ENCODE data around the gene HSPA4L. TPM values are rescaled to one million over a fixed set of nuclear protein-coding genes. Genes with fewer than 3 reads are reported as not detected.
A peak's percentile ranks its signal among the peaks of the same experiment; 100 is the strongest.

Gene HSPA4L
- total RNA-seq, 2 donors from 2014 or later, result 4.4 to 6.0 TPM

DNA sequence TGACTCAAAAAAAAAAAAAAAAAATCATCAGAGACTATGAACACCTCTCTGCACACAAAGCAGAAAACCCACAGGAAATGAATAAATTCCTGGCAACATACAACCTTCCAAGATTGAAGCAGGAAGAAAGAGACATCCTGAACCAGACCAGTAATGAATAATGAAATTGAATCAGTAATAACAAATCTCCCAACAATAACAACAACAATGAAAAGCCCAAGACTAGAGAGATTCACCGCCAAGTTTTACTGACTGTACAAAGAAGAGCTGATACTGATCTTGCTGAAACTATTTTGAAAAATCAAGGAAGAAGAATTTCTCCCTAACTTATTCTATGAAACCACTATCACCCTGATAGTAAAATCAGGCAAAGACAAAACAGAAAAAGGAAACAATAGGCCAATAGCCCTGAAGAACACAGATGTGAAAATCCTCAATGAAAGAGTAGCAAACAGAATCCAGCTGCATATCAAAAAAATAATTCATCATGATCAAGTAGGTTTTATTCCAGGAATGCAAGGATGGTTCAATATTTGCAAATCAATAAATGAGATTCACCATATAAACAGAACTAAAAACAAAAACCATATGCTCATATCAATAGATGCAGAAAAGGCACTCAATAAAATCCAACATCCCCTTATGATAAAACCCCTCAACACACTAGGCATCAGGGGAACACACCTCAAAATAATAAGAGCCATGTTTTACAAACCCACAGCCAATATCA lies 67.5 kb downstream of the HSPA4L start:
- intact Hi-C loops (cut with DNase I, micrococcal nuclease), result no loop called here
- no peak for DNase-seq
- ATAC-seq, result no peak

DNA sequence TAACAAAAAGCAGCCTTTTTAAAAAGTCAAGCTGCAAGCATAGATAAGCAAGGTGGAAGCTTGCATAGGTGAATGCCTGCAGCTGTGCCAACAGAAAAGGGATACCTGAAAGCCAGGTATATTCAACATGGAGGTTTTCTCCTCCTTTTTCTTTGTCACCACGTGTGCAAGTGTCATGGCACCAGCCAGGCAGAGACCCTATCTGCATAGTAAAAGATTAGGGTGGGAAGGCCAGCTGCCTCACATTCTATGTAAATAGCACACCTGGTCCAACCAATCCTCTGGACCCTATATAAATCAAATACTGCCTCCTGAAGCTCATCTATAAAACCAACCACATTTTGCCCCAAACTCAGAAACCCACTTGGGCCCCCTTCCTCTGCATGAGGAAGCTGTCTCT lies 70.5 kb downstream of the HSPA4L start:
- ATAC-seq, result no peak
- DNase-seq, result no peak
- intact Hi-C loops (cut with DNase I, micrococcal nuclease), result no loop called here

DNA sequence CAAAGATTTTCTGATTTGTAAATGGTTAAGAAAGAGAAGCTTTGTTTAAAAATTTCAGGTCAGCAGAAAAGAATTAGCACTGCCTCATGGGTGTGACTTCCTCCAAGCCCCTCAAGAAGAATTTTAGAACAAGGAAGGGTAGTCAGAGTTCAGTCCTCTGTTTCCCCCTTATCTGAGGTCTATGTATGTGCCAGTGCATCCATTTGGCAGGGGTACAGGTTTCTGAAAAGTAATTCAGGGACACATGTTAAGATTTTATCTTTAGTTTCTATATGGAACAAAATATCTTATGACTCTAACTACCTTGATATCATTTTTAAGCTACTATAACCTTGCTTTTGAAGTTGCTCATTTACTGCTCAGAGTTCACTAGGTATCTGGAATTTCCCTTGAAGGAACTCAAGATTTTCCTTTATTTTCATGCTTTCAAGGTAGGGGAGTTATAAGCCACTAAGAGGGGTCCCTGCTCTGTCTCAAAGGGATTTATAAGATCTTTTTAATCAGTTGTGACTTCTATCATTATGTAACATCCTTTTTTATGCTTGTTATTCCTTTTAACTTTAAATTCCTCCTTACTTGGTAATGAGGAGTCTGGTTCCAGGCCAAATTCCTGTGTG lies 74.2 kb downstream of the HSPA4L start:
- no peak for DNase-seq
- intact Hi-C loops (cut with DNase I, micrococcal nuclease), result no loop called here
- ATAC-seq, result no peak

DNA sequence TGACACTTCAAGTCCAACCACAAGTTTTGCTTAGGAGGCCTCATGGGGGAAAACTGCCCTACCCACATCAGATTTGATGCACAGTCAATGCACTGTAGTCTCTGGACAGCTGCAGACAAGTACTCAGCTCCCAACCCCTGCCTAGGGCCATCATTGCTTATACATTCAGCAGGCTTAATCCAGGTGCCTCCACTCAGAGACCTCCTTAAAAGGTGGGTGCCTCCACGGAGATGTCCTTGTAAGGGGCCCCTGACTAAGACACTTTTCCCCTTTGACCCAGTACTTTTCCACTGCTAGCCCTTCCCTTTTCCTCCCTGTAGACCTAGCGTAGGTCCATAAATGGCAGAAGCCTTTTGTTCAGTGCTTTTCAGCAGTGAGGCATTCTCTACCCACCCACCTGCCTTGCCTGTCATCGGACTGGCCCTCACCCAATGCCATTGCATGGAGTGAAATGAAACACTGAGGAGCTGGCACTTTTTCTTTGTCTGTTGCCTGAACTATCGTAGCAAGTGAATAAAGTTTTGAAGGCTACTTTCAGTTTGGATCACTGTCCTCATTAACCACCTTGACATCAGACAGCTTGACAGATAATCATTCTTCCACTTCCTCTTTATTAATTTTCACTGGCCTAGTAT lies 74.8 kb downstream of the HSPA4L start:
- ATAC-seq (no peak), DNase-seq (no peak)
- intact Hi-C loops (cut with DNase I, micrococcal nuclease), result no loop called here

DNA sequence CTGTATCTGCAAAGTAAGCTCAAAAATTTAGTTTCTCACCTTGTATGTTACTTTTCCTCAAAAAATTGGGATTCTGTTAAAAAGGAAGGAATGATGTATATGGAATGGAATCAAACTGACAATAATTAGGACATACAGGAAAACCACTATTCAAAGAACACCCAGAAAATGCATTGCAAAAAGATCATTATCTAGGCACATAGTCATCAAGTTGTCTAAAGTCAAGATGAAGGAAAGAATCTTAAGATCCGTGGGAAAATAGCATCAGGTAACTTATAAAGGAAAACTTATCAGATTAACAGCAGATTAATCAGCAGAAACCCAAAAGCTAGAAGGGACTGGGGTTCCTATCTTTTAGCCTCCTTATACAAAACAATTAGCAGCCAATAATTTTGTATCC lies 75.5 kb downstream of the HSPA4L start:
- intact Hi-C loops (cut with DNase I, micrococcal nuclease), result no loop called here
- ATAC-seq (no peak), DNase-seq (no peak)

DNA sequence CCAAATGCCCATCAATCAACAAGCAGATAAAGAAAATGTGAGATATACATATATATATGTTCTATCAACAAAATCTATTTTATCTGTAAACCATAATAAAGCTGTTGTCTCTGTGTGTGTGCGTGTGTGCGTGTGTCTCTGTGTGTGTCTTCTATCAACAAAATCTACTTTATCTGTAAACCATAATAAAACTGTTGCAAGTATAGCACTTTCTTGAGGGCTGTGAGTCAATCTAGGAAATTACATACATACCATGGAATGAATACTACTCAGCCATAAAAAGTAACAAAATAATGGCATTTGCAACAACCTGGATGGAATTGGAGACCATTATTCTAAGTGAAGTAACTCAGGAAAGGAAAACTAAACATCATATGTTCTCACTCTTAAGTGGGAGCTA lies 86.1 kb downstream of the HSPA4L start:
- DNase-seq (no peak), ATAC-seq (no peak)
- intact Hi-C loops (cut with DNase I, micrococcal nuclease), result no loop called here

DNA sequence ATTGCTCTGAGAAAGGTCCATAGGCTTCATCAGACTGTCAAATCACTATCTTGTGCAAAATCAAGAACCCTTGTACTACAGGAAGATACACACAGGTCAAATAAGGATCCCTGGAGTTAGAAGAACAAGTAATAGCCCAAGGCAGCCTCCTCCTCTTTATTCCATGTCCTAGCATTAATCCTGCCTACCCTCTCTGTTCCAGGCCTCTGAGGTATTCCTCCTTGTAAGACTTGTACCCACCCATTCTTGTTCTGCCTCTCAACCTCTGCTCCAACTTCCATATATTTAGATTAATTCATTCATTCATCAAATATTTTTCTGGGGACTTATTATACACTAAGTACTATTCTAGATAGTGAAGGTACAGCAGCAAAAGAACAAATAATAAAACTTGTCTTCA lies 88.2 kb downstream of the HSPA4L start:
- ATAC-seq (no peak), DNase-seq (no peak)
- intact Hi-C loops (cut with DNase I, micrococcal nuclease), result no loop called here

DNA sequence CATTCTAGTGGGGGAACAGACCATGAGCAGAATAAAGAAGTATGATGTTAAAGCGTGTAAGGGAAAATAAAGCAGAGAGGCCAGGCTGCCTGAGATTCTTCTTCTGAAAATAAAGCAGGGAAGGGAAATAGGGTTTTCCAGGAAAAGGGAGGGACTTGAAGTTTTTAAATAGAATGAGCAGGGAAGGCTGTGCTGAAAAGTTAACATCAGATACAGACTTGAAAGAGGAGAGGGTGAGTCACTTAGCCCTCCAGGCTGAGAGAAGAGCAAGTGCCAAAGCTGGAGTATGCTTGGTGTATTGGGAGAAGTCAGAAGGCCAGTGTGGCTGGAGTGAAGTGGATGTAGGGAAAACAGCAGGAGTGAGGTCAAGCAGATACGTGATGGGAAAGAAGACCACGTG lies 88.6 kb downstream of the HSPA4L start:
- DNase-seq, result no peak
- intact Hi-C loops (cut with DNase I, micrococcal nuclease), result no loop called here
- no peak for ATAC-seq

DNA sequence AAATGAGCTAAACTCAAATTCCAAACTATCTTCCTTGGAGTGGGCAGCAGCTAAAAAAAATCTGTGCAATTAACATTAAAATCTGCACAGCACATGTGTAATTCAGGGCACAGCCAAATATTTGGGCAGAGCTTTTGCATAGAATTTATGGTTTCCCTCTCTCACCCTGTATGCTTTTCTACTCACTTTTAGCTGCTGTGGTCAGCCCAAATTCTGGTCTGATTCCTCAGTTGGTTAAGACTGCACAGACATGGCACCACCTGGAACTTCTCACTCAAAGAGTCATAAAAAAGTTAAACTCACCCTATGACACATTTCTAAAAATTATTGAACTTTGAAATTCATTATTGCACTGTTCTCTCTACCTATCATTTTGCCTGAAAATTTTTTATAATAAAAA lies 93.7 kb downstream of the HSPA4L start:
- ATAC-seq (no peak), DNase-seq (no peak)
- intact Hi-C loops (cut with DNase I, micrococcal nuclease), result no loop called here

DNA sequence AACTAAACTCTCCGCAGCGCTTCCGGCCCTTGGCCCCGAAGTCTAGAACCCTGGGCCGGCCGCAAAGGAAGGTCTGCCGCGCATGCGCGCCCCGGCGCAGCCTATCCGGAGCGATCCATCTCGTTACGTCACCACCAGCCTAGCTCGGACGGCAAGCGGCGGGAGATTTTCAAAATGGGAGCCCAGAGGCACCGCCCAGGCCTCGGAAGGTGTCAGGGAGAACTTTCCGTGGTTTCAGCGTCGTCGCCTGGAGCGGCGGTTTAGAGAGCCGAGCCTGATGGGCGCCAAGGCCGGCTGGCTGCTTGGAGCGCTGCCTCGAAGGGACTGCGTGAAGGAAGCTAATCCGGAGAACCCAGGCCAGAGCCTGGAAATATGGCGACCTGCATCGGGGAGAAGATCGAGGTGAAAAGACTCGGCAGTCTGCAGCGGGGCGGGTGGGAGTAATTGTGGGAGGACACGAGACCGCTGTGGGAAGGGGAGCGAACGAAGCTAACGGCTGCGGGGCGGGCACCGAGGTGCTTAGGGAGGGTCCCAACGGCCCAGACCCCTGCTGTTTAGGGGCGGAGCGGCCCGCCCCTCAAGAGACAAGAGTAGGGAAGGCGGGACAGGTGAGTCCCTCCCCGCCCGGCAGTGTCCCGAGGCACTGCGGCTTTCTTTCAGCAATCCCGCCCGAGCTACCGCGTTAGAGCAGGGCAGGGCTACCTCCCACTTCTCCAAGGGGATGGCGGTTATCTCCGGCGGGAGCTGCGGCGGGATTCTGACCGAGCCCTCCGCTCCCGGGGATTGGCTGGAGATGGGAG lies 98.8 kb downstream of the HSPA4L start, which contains the start of gene PLK4:
PLK4 (plus strand) TSS at position 131 of the 800 bp plus-strand sequence; CDS start at position 373, 242 bp downstream.
- intact Hi-C loops (cut with DNase I, micrococcal nuclease), result no loop called here
- DNase-seq (peak; percentile 96 to 97), ATAC-seq (peak; percentile 91)

DNA sequence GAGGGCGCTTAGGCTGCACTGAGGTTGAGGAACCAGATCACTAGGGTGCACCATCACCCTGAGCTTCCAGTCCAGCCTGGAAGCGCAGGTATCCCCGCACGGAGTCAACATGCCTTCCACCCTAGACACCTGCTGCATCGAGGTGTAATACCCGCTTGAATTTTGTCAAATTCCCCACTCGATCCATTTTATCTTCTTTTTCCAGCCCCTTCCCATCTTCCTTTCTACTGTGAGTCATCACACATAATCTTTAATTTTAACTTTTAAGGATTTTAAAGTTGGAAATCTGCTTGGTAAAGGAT lies 99.4 kb downstream of the HSPA4L start:
- ATAC-seq, result peak; percentile 74
- intact Hi-C loops (cut with DNase I, micrococcal nuclease), result no loop called here
- DNase-seq, result no peak

DNA sequence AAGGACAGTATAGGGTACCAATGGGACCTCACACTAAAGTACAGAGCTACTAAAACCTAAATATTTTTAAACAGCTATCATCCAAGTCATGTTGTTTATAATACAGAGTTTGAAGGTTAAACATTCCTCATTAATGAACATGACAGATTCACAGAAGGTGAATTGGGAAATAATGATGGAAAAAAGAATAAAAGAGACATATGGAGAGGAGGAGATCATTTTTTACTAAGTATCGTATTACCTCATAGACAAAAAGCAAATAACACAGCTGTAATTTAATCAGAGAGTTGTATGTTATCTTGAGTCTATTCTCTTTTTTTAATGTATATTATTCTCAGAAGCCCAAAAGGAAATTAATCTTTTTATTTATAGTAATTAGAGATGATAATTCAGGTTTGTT lies 106.4 kb downstream of the HSPA4L start:
- DNase-seq (no peak), ATAC-seq (no peak)
- intact Hi-C loops (cut with DNase I, micrococcal nuclease), result no loop called here

DNA sequence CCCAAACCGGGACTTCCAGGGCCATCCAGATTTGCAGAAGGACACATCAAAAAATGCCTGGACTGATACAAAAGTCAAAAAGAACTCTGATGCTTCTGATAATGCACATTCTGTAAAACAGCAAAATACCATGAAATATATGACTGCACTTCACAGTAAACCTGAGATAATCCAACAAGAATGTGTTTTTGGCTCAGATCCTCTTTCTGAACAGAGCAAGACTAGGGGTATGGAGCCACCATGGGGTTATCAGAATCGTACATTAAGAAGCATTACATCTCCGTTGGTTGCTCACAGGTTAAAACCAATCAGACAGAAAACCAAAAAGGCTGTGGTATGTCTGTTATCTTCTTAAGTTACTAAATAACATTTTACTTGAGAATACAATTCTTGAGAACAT lies 107.8 kb downstream of the HSPA4L start:
- DNase-seq (no peak), ATAC-seq (no peak)
- intact Hi-C loops (cut with DNase I, micrococcal nuclease), result no loop called here

Other genes with a start within 250 kb of the HSPA4L start
- gene INTU, start 149.4 kb upstream of the HSPA4L start, total RNA-seq, result 1 to 10 TPM; 3.4 to 3.8 TPM
- not detected for gene SLC25A31, start 51.9 kb upstream of the HSPA4L start, total RNA-seq
- 1 to 10 TPM; 3.1 to 7.8 TPM for gene PLK4, start 98.6 kb downstream of the HSPA4L start, total RNA-seq
- 10 to 100 TPM; 23.1 to 28.4 TPM for gene MFSD8, start 182.9 kb downstream of the HSPA4L start, total RNA-seq
- 10 to 100 TPM; 16.9 to 17.5 TPM for gene ABHD18, start 183.1 kb downstream of the HSPA4L start, total RNA-seq